LoVo (cell line): ENCODE measurements around the gene SRSF4.
A peak's percentile ranks its signal among the peaks of the same experiment; 100 is the strongest.
"Not testable (repeated sequence)": the region's sequence is repeated elsewhere in the genome, so short reads cannot be mapped to it uniquely, and the experiment has no call there.

ENCODE experiments used
- DNase-seq: peaks from one replicate; pipeline ENCODE4 v3.0.0-alpha.2; 2016; ENCODE audit warnings: low spot score

The SRSF4 gene

DNA sequence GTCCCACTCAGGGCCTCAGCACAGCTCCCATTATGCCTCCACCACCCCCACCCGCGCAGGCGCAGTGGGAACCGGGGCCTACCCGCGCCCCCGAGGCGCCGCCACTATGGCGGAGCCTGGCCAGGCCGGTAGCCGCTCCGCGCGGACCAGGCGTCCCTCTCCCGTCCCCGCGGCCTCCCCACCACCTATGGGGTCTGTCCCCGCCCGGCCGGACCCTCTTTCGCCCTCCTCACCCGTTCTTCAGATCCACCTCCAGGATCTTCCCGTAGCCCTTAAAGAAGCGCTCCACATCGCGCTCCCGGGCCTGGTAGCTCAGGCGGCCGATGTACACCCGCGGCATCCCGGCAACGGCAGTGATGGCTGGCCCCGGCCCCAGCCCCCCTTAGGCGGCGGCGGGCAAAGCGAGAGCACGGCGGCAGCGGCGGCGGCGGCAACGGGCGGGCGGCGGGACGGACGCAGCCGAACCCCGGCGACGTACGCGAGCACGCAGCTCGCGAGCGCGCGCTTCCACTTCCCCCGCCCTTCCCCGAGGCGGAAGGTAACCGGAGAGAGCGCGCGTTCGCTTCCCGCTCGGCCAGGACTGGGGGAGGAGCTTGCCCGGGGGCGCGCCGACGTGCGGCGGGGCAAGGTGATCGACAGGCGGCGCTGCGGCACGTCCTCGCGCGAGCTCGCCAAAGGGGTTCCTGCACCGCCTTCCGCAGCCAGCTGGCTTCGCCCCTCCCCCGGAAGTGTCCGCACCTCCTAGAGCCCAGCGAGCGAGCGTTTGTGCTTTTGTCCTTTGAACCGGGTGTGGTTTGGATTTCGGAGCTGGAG, at the start of gene SRSF4:
TSS of gene SRSF4 (minus strand) at position 488 of the 813 bp plus-strand sequence. CDS start at position 340, 148 bp downstream.
- DNase-seq: peak; percentile 98

DNA sequence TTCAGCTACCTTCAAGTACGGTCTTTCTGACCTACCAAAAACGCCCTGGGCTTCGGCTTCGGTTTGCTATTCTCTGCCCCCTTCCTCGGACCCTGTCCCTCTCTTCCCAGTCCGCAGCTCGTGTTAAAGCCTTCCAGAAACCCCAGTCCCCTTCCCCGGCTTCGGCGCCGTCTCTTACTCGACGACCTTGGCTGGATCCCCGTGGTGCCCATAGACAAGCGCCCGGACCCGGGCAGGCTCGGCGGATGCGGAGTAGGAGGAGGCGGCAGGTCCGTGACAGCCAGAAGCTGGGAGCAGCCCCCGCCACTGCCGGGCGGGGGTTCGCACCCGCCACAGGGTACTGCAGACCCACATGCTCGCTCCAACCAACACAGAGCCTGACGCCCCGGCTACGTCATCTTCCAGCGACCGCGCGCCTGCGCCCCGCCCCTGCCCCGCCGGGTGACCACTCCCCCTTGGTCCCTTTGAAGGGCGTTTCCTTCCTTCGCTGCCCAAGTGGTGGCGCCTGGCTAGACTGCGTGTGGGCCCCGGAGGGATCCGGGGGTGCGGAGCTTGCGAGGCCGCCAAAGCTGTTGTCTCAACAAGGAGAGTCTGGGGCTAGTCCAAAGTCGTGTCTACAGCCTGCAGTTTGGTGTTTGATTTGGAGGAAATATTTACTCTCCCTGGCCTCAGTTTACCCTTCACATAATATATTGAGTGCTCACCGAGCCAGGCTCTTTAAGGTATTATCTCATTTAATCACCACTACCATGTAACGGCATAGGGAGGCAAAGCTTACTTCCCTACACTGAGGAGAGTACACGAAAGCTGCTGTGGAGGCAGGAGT, 49.1 kb upstream of the SRSF4 start, which contains the start of gene MECR:
TSS of gene MECR (minus strand) at position 382 of the 826 bp plus-strand sequence. CDS start at position 354, 28 bp downstream.
- DNase-seq: peak; percentile 95

DNA sequence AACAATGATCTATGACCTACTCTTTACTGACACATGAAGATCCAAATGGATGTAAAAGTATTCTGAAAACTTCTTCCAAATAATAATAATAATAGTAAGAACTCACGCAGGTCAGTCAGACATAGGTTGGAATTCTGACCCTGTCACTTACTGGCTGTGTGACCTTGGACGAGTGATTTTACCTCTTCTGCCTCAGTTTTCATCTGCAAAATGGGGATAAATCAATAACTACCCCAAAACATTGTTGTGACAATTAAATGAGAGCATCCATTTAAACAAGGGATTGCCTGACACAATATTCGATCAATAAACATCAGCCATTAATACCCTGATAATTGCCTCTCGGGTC, 48.5 kb upstream of the SRSF4 start:
- no peak for DNase-seq

DNA sequence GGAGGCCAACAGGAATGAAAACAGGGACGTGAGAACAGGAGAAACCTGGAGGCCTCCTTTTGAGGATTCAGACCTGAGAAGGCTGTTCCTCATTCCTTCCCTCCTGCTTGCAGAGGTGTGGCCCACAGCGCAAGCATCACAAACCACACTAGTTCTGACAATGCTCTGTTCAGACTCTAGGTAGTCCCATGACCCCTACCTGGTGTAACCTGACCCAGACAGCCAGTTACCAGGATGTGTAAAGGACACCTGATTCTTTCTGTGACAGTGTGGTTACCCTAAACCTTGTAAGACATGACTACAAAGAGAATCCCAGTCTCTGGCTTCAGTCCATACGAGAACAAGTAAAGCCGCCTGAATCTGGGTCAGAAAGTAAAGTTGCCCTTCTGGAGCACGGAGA, 45.8 kb upstream of the SRSF4 start:
- no peak for DNase-seq

DNA sequence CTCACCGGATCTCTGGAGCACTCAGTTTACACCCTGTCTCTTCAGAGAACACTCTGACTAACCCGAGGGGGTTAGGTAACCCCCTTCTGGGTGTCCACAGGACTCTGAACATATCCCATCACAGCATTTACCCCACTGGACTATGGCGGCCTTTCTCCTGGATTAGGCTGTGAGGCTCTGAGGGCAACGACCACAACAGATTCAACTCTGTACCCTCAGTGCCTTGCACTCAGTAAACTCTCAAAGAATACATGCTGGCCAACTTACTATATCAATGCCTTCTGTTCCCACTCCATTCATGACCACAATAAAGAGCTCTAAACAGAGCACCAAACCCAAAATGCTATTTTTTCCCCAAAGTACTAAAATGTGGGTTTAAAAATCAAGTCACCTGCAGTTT, 43.7 kb upstream of the SRSF4 start:
- DNase-seq: no peak

DNA sequence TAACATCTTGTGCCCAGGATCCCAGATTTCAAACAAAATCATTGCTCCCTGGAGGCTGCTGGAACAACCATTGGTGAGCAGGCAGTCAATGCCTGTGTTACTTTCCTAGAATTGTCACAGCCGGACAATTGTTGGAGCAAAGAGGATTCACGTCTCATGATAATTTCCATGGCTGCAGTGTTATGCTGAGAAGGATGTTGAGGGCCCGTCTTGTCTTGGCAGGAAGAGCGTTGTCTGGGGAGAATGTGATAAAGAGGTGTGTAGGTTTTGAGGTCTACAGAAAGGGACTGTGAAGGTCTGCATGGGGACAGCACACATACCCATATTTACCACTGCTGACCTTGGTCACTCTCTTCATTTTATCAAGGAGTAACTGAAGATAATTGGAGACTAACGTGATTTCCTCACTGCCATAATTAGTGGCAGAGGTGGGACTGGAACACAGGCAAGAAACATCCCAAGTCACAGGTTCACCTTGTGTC, 42.7 kb upstream of the SRSF4 start:
- DNase-seq: no peak

DNA sequence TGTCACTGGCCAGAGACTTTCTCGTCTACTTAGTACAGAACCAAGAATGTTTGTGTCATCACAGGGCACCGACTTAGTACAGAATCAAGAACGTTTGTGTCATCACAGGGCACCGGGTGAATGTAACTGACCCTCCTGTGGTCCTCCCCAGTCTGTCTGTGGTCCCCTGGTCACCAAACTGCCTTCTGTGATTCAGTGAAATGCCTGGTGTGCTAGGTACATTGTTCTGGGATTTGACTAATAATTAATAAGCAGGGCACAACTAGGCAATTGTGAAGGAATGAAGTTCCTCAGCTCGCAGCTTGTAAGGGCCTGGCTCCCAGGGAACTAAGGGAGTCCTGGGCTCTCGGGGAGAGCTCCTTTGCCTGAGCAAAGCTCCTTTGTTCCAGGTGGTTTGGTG, 41.8 kb upstream of the SRSF4 start:
- no peak for DNase-seq

DNA sequence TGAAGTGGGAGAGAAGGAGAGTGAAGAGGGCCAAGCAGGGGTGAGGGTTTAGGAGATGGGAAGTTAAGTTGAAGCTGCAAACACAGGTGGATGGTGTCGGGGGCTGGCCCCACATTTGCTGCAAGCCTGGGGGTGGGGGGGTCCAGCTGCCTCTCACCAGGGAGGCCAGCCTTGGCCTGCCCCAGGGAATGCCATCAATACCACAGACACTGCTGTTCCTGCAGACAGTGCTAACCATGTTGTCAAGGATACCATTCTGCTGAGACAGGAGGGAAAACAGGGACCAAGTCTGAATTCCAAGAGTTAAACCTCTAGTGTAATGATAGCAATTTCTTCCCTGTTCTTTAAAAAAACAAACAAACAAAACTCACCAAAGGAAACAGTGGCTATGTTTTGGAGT, 41.0 kb upstream of the SRSF4 start:
- no peak for DNase-seq

DNA sequence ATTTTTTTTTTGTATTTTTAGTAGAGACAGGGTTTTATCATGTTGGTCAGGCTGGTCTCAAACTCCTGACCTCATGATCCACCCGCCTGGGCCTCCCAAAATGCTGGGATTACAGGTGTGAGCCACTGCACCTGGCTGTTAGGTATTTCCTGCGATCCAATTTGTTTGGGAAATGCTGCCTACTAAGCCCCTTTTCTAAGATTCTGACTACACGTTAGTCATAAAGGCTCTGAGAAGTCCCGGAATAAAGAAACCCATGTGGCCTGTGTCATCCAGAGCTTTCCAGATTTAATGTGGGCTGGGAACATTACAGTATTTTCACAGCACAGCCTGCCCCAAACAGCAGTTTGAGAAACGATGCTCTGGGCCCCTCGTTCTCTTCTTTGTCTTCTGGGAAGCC, 40.6 kb upstream of the SRSF4 start:
- not testable (repeated sequence) for DNase-seq

DNA sequence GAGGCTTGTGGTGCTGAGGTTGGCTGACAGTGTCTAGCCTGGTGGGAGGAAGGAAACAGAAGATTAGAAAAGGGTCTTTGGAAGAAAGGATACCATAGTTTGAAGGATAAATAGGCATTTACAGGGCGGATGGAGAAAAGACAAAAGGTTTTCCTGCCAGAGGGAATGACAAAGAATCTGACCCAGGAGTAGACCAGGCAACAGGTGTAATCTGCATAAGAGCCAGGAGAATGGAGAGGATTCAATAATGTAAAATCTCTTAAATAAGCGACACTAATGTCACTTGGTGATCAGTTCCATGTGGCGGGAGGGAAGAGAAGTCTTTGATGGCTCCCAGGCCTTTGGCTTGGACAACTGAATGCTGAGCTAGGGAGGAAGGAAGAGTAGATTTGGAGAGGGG, 39.6 kb upstream of the SRSF4 start:
- no peak for DNase-seq

DNA sequence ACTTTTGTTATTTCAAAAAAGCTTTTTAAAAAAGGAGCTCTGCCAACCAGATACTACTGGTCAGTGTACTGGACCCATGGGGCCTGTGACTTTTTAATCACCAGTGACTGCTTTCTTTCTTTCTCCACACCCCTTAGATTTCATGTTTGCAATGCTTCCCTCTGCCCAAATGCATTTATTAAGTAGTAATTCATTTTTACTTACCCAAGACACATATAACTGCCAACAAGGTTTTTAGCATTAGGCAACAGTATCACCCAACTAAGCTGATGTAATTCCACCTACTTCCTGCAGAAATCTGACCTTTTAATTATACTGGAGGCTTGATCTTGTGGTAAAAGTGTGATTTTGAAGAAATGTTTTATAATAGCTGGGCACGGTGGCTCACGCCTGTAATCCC, 36.5 kb upstream of the SRSF4 start:
- no peak for DNase-seq

DNA sequence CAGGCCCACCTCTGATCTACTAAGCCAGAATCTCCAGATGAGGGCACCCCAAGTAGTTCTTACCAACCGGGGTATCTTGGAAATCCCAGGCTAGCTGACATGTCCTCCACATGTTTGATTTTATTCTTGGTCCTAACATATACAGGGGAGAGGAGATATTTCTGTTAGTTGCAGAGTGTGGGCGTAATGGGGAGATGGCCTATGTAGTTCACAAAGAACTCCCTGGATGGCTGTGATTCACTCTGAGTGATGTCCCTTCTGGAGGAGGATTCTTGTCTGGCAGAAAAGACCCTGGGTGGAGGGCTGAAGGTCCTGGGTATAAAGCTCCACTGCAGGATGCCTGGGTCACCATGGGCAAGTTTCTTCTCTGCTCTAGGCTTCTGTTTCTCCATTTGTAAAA, 35.9 kb upstream of the SRSF4 start:
- no peak for DNase-seq

DNA sequence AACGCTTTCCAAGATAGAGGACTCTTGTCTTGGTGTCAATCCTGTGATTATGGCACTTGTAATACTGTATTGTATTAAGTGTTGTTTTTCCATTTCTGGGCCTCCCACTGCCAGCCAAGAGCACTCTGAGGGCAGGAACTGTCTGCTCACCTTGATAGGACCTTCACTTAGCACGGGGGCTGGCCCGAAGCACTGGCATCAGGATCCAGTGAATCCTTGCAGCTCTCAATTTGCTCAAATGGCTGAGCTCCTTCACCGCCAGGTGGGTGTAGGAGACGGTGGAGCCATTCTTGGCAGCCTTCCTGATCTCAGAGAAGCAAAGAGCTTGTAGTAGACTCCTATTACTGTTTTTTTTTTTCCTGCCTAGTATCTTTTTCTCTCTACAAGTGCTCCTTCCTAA, 31.4 kb upstream of the SRSF4 start:
- no peak for DNase-seq

DNA sequence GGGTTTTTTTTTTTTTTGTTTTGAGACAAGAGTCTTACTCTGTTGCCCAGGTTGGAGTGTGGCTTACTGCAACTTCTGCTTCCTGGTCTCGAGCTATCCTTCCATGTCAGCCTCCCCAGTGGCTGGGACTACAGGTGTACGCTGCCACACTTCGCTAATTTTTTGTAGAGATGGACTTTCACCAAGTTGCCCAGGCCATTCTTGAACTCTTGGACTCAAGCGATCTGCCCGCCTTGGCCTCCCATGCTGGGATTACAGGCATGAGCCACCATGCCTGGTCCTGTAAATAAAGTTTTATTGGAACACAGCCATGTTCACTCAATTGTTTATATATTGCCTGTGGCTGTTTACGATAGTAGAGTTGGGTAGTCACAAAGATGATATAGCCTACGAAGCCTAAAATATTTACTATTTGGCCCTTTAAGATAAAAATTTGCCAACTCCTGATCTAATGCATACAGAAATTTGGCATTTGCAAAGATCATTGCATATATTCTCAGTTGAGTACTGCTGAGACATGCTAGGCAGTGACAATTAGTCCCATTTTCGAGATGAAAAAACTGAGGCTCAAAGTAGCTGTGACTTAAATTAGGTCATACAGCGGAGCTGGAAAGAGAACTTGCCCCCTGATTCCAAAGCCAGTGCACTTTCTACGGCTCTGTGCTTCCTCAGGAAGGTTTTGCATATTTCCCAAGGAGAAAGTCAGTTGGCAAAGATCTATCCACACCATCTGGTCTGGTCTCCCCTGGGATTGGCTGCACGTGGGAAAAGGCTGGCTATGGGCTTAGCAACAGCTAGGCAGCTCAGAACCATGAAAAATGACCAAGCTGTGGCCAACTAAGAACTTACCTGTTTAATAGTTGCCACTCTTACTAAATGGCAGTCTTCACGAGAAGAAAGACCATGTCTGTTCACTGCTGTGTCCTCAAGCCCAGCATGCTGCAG, 29.7 kb upstream of the SRSF4 start:
- DNase-seq: no peak

DNA sequence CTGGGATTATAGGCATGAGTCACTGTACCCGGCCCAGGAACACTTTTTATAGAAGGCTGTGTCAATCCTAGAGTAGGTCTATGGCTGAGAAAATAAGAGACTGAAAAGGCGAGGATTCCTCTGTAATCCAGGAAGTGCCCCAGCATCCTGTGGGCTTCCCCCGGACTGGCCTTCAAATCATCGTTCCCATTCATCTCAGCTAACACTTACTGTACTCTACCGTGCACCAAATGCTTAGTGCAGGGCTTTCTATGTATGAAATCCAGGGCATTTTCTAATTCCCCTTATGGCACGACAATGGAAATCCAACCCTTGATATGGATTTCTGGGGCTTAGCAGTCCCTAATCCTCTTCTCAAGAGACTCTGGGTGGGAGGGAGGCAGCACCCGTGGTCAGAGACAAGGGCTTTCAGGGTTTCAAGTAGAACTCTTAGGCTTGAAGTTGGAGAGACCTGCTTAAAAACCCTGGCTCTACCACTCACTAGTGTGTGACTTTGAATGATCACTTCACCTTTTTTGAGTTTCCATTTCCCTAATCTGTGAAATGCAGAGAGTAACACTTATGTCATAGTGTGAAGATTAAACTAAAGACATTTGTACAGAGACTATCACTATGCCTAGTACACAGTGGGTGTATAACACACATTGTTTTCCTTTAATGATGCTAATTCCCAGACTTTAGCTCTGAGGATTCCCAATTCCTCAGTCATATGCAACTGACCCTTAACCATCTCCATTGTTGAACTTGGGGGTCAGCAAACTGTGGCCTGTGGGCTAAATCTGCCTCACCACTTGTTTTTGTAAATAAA, 28.8 kb upstream of the SRSF4 start:
- no peak for DNase-seq

DNA sequence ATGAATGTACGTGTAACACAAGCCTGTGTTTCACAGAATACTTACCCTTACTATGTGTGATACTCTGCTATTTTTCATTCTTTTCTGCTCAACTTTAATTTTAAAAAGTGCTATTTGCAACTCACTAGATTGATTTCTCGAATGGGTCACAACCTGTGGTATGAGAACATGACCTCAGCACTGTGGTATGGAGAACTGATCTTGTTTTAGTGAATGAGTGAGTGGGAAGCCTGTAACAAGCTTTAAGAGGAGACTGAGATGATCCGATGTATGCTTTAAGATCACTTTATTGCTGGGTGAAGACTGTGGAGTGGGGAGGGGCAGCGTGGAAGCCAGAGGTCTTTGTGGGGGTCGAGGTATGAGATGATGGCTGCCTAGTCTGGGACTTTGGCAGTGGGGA, 27.5 kb upstream of the SRSF4 start:
- DNase-seq: no peak

DNA sequence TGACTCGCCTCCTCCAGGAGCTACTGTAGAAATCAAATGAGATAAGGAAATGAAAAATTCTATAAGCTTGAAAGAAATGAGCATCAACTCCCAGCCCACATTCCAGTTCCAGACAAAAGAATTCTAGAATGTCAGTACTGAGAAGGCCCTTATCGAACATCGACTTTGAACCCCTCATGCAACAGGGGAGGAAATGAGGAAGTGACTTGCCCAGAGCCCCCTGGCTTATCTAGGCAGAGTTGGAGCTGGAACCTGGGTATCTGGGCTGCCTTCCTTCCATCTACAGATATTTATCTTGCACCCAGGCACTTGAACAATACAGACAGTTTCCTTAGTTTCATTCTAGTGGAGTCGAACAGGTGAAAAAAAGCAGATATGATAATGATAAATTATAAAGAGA, 26.7 kb upstream of the SRSF4 start:
- no peak for DNase-seq

DNA sequence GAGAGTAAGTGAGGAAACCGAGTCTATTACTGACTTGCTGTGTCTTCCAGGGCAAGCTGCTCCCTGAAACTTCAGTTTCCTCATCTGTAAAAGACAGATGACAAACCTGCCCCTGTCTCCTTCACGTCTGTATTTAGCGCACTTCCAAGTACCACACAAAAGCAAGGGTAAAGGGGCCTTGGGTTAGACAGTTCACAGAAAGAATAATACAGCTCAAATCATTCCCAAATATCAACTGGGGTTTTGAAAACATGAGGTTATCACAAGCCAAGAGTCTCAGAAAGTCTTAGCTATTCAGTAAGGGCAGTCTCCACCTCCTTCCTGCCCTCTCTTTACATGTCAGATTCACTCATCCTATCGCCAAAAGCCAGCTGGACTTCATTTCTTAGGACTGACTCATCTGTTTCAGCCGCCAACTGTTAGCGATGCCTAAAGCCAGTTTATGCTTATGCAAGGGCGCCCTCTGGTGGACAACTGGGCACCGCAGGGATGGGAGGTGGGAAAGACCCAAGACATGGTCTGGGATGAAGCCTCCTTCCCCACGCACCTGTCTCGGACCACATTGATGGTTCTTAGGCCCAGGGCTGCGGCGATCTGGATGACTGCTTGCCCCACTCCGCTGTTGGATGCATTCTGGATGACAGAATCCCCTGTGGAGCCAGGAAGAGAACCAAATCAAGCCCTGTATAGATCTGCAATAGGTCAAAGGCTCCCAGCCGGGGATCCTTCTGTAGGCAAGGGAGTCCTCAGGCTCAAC, 21.1 kb upstream of the SRSF4 start:
- peak; percentile 96 for DNase-seq

DNA sequence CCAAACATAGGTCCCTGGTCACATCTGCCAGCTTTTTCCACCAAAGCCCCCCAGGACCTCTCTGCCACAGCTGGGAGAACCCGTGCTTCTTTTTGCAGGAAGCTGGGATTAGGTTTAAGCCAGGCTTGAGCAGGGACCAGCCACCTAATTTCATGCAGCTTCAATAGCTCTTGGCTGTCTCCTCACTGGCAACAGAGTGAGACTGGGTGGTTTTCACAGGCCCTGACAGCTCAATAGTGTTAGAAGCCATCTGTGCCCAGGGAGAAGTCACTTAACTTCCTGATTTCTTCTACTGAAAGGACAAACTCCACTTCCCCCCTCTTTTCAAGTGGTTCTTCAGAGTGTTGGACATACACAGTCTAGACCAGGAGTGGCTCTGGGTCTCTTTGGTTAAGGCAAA, 20.4 kb upstream of the SRSF4 start:
- no peak for DNase-seq

DNA sequence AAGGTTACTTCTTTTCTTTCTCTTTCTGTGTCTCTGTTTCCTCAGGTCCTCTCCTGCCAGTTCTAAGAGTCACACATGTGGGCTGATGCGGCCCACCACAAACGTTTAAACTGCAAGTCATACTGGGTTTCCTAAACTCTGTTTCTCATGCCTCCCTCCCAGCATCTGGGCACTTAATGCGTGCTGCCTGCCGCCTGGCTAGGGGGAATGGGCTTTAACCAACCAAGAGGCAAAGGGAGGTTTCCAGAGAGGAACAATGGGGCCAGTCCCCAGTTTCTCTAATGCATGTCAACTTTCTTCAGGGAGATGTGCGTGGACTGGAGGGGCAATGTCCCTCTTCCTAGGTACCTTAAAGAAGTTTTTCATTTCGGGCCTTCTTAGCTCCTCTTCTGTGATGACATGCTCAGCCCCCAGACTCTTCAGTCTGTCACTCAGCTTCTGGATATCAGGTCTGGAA, 19.9 kb upstream of the SRSF4 start:
- DNase-seq: no peak
